H1 (cell line): ENCODE measurements around the gene SPIB. TPM values are rescaled to one million over a fixed set of nuclear protein-coding genes. Genes with fewer than 3 reads are reported as not detected.

Experiments used
- CREB1 ChIP-seq: IDR thresholded peaks from 2 replicates; pipeline ENCODE4 v1.6.1; 2012; ENCODE audit warnings: inconsistent platforms
- POLR2A ChIP-seq, 2 experiments: IDR thresholded peaks; 1 replicate in 1 of 2; 2 replicates in 1 of 2; pipeline ENCODE4 v1.6.1; 2011; ENCODE audit warnings: low read depth in 2 of 2, low read length in 2 of 2, mild to moderate bottlenecking in 2 of 2; ENCODE audit errors: control extremely low read depth in 1 of 2
- polyA plus RNA-seq, 7 experiments: library from polyadenylated mRNA; depleted of rRNA in 3 of 7; stranded (reverse) in 5 of 7; unstranded in 2 of 7; fragments of >200 nt in 5 of 7; fragments of 200-250 nt in 2 of 7; gene quantifications; 1 replicate in 5 of 7; 2 replicates in 1 of 7; 4 replicates in 1 of 7; pipeline versions ENCODE4 v1.2.1 to v1.2.3, GENCODE V29; 2011 to 2013; ENCODE audit warnings: missing spikeins in 2 of 7, mixed read lengths in 2 of 7
- total RNA-seq: library from RNA; stranded (reverse); fragmentation: NEBNext Ultra II Directional; extraction: Animal tissue kit (Norgen Biotek cat#: 25700); gene quantifications from 2 replicates; pipeline ENCODE4 v1.2.1, GENCODE V29; 2021

The SPIB gene
- total and polyA plus RNA-seq, 2 of the 8 experiments (the other 6 are each of a cell fraction or from before 2014, with no cell fraction given) = 11.1 to 17.4 TPM

GRCh38 chr19:50406156-50406820 lies 12.4 kb upstream of the SPIB start (continued):
- TF ChIP-seq CREB1 (no peak), POLR2A (IDR thresholded peaks at IDR 0.05; ENCODE audit: control extremely low read depth in 1 of 2, low read depth in 2 of 2, low read length in 2 of 2) (no peak)
